ENCODE results near the gene SOD2.

GRCh38 chr6:159655409-159655988, 37.5 kb downstream of the SOD2 start:
- TF ChIP-seq TBL1XR1 (IDR thresholded peaks at IDR 0.05; ENCODE audit: borderline replicate concordance, low read length, partially characterized antibody), result no peak
- TF ChIP-seq, protein P1, sequence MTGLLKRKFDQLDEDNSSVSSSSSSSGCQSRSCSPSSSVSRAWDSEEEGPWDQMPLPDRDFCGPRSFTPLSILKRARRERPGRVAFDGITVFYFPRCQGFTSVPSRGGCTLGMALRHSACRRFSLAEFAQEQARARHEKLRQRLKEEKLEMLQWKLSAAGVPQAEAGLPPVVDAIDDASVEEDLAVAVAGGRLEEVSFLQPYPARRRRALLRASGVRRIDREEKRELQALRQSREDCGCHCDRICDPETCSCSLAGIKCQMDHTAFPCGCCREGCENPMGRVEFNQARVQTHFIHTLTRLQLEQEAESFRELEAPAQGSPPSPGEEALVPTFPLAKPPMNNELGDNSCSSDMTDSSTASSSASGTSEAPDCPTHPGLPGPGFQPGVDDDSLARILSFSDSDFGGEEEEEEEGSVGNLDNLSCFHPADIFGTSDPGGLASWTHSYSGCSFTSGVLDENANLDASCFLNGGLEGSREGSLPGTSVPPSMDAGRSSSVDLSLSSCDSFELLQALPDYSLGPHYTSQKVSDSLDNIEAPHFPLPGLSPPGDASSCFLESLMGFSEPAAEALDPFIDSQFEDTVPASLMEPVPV (CRISPR knock-in tag; IDR thresholded peaks at IDR 0.05), result no peak
- no peak for TF ChIP-seq POLR2A (IDR thresholded peaks at IDR 0.05; ENCODE audit: insufficient read depth in 1 of 2, low read depth in 2 of 2, low read length in 2 of 2)
- TF ChIP-seq CTCF (CRISPR knock-in tag; IDR thresholded peaks at IDR 0.05), result no peak
- TF ChIP-seq CHD2 (IDR thresholded peaks at IDR 0.05; ENCODE audit: low read depth, low read length), result no peak
- no peak for TF ChIP-seq JUND (CRISPR knock-in tag; IDR thresholded peaks at IDR 0.05)
- TF ChIP-seq ZNF431 (CRISPR knock-in tag; IDR thresholded peaks at IDR 0.05; ENCODE audit: borderline replicate concordance, low read depth), result no peak
